Measurements from ENCODE around the gene CNTNAP2.
"Not testable (repeated sequence)": the region's sequence is repeated elsewhere in the genome, so short reads cannot be mapped to it uniquely, and the experiment has no call there.

CNTNAP2 gene

GRCh38 chr7:147707926-147708325 is 1591.3 kb downstream of the CNTNAP2 start:
- no peaks in the 10 kb centered on the region for H3K9me3 ChIP-seq (ENCODE audit: control insufficient read depth, low read length)
- H3K27me3 ChIP-seq (ENCODE audit: control insufficient read depth, insufficient read depth, low read length, poor library complexity, severe bottlenecking), result no peaks in the 10 kb centered on the region
- H3K4me1 ChIP-seq (ENCODE audit: control insufficient read depth, insufficient read depth, low read length), result no peaks in the 10 kb centered on the region
- no peak overlapping the region for H3K4me3 ChIP-seq (ENCODE audit: insufficient read depth, low read depth, low read length)
- H3K36me3 ChIP-seq (ENCODE audit: control insufficient read depth, insufficient read depth, low read length), result no peaks in the 10 kb centered on the region
- no peak overlapping the region for H3K27ac ChIP-seq (ENCODE audit: insufficient read depth, low read depth, low read length, poor library complexity, severe bottlenecking)

- Histone ChIP-seq H3K9me3 (ENCODE audit: control insufficient read depth, low read length) (no peaks in the 10 kb centered on the region), H3K4me1 (ENCODE audit: control insufficient read depth, insufficient read depth, low read length) (no peaks in the 10 kb centered on the region), H3K36me3 (ENCODE audit: control insufficient read depth, insufficient read depth, low read length) (no peaks in the 10 kb centered on the region), H3K4me3 (ENCODE audit: insufficient read depth, low read depth, low read length) (no peak overlapping the region), H3K27ac (ENCODE audit: insufficient read depth, low read depth, low read length, poor library complexity, severe bottlenecking) (no peak overlapping the region), H3K27me3 (ENCODE audit: control insufficient read depth, insufficient read depth, low read length, poor library complexity, severe bottlenecking) (no peaks in the 10 kb centered on the region)
- 93 to 94% methylated on average over 6 of the region's 6 CpGs for WGBS, 2 experiments
These were observed 1592.3 kb downstream of the CNTNAP2 start for GRCh38 chr7:147708871-147709270.

DNA sequence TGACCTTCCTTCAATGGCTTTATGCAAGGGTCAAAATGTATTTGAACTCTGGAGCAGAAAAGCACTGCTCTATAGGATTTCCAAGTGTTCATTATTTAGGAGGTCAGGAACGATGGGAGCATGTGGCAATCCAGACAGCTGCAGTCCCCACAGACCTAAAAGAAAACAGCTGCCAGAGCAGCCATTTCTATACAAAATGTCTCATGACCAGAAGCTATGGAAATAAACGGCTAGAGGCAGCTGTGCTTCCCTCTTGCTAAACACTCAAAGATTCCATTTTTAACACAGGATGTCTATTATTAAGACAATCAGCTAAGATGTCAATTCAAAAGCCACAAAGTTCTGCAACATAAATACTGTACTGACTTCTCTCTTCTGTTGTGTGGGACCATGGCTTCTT is 1594.8 kb downstream of the CNTNAP2 start:
- no peaks in the 10 kb centered on the region for H3K36me3 ChIP-seq (ENCODE audit: control insufficient read depth, insufficient read depth, low read length)
- H3K4me1 ChIP-seq (ENCODE audit: control insufficient read depth, insufficient read depth, low read length), result no peaks in the 10 kb centered on the region
- no peaks in the 10 kb centered on the region for H3K27me3 ChIP-seq (ENCODE audit: control insufficient read depth, insufficient read depth, low read length, poor library complexity, severe bottlenecking)
- no peaks in the 10 kb centered on the region for H3K9me3 ChIP-seq (ENCODE audit: control insufficient read depth, low read length)
- no peak overlapping the region for H3K27ac ChIP-seq (ENCODE audit: insufficient read depth, low read depth, low read length, poor library complexity, severe bottlenecking)
- 88 to 91% methylated on average over 2 of the region's 2 CpGs for WGBS, 2 experiments
- H3K4me3 ChIP-seq (ENCODE audit: insufficient read depth, low read depth, low read length), result no peak overlapping the region

DNA sequence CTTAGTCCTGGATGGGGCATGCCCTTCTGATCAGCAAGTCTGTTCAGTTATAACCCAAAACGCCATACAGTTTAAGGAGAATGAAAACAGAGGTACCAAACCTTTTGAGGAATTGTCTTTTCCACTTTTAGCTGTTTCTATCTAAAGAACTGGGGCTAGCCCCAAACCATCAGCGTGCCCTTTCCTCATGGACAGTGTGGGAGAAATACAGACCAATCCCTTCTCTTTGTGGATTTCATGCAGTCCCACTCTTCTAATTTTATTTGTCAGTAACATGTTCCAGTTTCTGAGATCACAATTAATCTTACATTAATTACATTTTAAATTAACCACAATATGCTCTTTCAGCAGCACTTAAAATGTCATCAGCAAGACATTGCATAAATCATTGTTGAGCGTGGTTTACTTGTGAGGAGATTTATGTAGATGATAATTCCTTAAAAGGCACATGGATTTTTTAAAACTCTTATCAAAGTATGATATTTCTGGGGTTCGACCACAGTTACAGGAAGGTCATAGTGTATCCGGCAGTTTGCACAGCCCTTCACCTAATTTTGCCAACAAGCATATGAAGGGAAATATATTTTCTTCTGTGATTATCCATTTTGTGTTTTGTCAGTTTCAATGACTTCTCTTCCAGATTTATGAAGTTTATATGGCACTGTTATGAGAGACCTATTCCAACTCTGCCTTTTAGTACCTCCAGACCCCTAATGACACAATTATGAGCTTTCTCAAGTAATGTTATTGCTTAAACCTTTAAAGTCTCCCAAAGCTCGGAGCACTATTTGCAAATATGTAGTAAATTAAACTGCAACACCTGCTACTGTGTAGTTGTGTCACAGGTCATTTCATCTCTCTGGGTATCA is 1605.6 kb downstream of the CNTNAP2 start:
- no peaks in the 10 kb centered on the region for H3K4me1 ChIP-seq (ENCODE audit: control insufficient read depth, insufficient read depth, low read length)
- H3K27me3 ChIP-seq (ENCODE audit: control insufficient read depth, insufficient read depth, low read length, poor library complexity, severe bottlenecking), result no peaks in the 10 kb centered on the region
- no peaks in the 10 kb centered on the region for H3K36me3 ChIP-seq (ENCODE audit: control insufficient read depth, insufficient read depth, low read length)
- H3K27ac ChIP-seq (ENCODE audit: insufficient read depth, low read depth, low read length, poor library complexity, severe bottlenecking), result no peak overlapping the region
- H3K4me3 ChIP-seq (ENCODE audit: insufficient read depth, low read depth, low read length), result no peak overlapping the region
- WGBS, 2 experiments, result 90 to 93% methylated on average over 5 to 6 of the region's 6 CpGs
- H3K9me3 ChIP-seq (ENCODE audit: control insufficient read depth, low read length), result no peaks in the 10 kb centered on the region

GRCh38 chr7:147723536-147723935 is 1606.9 kb downstream of the CNTNAP2 start:
- WGBS, 2 experiments, result 82 to 93% methylated on average over 3 of the region's 4 CpGs
- no peaks in the 10 kb centered on the region for H3K36me3 ChIP-seq (ENCODE audit: control insufficient read depth, insufficient read depth, low read length)

GRCh38 chr7:147731311-147731710 is 1614.7 kb downstream of the CNTNAP2 start:
- Histone ChIP-seq H3K27ac (ENCODE audit: insufficient read depth, low read depth, low read length, poor library complexity, severe bottlenecking) (no peak overlapping the region), H3K4me1 (ENCODE audit: control insufficient read depth, insufficient read depth, low read length) (no peaks in the 10 kb centered on the region), H3K9me3 (ENCODE audit: control insufficient read depth, low read length) (no peaks in the 10 kb centered on the region), H3K36me3 (ENCODE audit: control insufficient read depth, insufficient read depth, low read length) (no peaks in the 10 kb centered on the region), H3K27me3 (ENCODE audit: control insufficient read depth, insufficient read depth, low read length, poor library complexity, severe bottlenecking) (no peaks in the 10 kb centered on the region), H3K4me3 (ENCODE audit: insufficient read depth, low read depth, low read length) (no peak overlapping the region)
- WGBS, 2 experiments, result 90 to 100% methylated on average over 1 to 2 of the region's 2 CpGs

More at GRCh38 chr7:147723536-147723935, 1606.9 kb downstream of the CNTNAP2 start:
- Histone ChIP-seq H3K4me1 (ENCODE audit: control insufficient read depth, insufficient read depth, low read length) (no peaks in the 10 kb centered on the region), H3K27me3 (ENCODE audit: control insufficient read depth, insufficient read depth, low read length, poor library complexity, severe bottlenecking) (no peaks in the 10 kb centered on the region), H3K27ac (ENCODE audit: insufficient read depth, low read depth, low read length, poor library complexity, severe bottlenecking) (no peak overlapping the region), H3K4me3 (ENCODE audit: insufficient read depth, low read depth, low read length) (no peak overlapping the region), H3K9me3 (ENCODE audit: control insufficient read depth, low read length) (no peaks in the 10 kb centered on the region)

DNA sequence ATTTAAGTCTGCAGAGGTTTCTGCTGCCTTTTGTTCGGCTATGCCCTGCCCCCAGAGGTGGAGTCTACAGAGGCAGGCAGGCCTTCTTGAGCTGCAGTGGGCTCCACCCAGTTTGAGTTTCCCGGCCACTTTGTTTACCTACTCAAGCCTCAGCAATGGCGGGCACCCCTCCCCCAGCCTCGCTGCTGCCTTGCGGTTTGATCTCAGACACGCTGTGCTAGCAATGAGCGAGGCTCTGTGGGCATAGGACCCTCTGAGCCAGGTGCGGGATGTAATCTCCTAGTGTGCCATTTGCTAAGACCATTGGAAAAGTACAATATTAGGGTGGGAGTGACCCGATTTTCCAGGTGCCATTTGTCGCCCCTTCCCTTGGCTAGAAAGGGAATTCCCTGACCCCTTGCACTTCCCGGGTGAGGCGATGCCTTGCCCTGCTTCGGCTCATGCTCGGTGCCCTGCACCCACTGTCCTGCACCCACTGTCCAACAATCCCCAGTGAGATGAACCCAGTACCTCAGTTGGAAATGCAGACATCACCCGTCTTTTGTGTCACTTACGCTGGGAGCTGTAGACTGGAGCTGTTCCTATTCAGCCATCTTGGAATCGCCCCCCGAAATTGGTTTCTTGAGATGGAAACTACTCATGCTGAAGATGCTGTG is 1621.1 kb downstream of the CNTNAP2 start:
- not testable (repeated sequence) for H3K27me3 ChIP-seq (ENCODE audit: control insufficient read depth, insufficient read depth, low read length, poor library complexity, severe bottlenecking); H3K9me3 ChIP-seq (ENCODE audit: control insufficient read depth, low read length); H3K36me3 ChIP-seq (ENCODE audit: control insufficient read depth, insufficient read depth, low read length); H3K4me3 ChIP-seq (ENCODE audit: insufficient read depth, low read depth, low read length); H3K27ac ChIP-seq (ENCODE audit: insufficient read depth, low read depth, low read length, poor library complexity, severe bottlenecking); H3K4me1 ChIP-seq (ENCODE audit: control insufficient read depth, insufficient read depth, low read length)
- 93% methylated on average over 18 of the region's 18 CpGs for WGBS, 2 experiments

DNA sequence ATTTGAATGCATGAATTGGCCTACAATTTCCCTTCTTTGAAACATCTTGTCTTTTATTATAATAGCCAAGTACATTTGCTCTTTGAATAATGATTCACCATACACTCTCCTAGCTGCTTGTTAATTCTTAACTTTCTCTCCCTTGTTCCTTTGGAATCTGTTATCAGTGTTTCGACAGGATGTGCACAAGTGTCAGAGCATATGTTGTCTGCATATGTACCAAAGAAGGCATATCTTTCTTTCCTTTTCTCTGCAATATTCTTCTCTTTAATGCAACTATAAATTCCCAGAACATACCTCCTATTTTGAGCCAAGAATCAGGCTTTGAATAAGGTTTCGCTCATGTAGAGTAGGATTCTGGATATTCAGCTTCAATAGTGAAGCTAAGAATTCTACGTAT is 1625.7 kb downstream of the CNTNAP2 start:
- no peak overlapping the region for H3K27ac ChIP-seq (ENCODE audit: insufficient read depth, low read depth, low read length, poor library complexity, severe bottlenecking)
- no peaks in the 10 kb centered on the region for H3K4me1 ChIP-seq (ENCODE audit: control insufficient read depth, insufficient read depth, low read length)
- no peaks in the 10 kb centered on the region for H3K9me3 ChIP-seq (ENCODE audit: control insufficient read depth, low read length)
- H3K36me3 ChIP-seq (ENCODE audit: control insufficient read depth, insufficient read depth, low read length), result no peaks in the 10 kb centered on the region
- no peaks in the 10 kb centered on the region for H3K27me3 ChIP-seq (ENCODE audit: control insufficient read depth, insufficient read depth, low read length, poor library complexity, severe bottlenecking)
- WGBS, 2 experiments, result 93 to 100% methylated on average over 2 to 3 of the region's 3 CpGs
- no peak overlapping the region for H3K4me3 ChIP-seq (ENCODE audit: insufficient read depth, low read depth, low read length)

GRCh38 chr7:147756300-147756699 is 1639.7 kb downstream of the CNTNAP2 start:
- Histone ChIP-seq H3K4me3 (ENCODE audit: insufficient read depth, low read depth, low read length) (no peak overlapping the region), H3K27ac (ENCODE audit: insufficient read depth, low read depth, low read length, poor library complexity, severe bottlenecking) (no peak overlapping the region), H3K36me3 (ENCODE audit: control insufficient read depth, insufficient read depth, low read length) (no peaks in the 10 kb centered on the region), H3K27me3 (ENCODE audit: control insufficient read depth, insufficient read depth, low read length, poor library complexity, severe bottlenecking) (no peaks in the 10 kb centered on the region), H3K9me3 (ENCODE audit: control insufficient read depth, low read length) (no peaks in the 10 kb centered on the region), H3K4me1 (ENCODE audit: control insufficient read depth, insufficient read depth, low read length) (no peaks in the 10 kb centered on the region)
- 82 to 91% methylated on average over 1 of the region's 1 CpG for WGBS, 2 experiments

DNA sequence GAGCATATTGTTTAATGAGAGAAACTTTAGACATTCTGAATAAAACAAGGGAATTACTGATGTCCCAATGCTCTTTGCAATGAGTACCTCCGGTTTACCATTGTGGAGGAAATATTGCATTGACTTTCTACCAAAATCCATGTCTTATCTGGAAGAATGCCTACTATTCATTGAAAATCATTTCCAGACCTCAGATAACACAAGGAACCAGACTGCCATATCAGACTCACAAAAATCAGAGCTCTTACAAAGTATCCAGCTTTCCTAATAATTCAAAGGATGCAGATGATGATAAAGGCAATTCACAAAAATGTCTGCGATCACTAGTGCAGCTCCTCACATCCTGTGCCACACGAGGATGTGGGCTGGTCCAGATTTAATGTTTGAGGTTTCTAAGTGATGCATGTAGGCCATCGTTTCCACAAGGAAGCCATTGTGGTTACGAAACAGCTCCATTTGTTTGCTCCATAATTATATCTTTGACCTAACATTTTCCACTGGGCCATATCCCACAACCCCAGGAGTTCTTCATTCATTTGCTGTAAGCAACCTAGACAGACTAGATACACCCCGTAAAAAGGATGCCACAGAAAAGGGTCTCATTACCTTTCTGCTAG is 1642.8 kb downstream of the CNTNAP2 start:
- no peaks in the 10 kb centered on the region for H3K27me3 ChIP-seq (ENCODE audit: control insufficient read depth, insufficient read depth, low read length, poor library complexity, severe bottlenecking)
- H3K4me3 ChIP-seq (ENCODE audit: insufficient read depth, low read depth, low read length), result no peak overlapping the region
- 92 to 96% methylated on average over 6 of the region's 6 CpGs for WGBS, 2 experiments
- no peaks in the 10 kb centered on the region for H3K36me3 ChIP-seq (ENCODE audit: control insufficient read depth, insufficient read depth, low read length)
- no peak overlapping the region for H3K27ac ChIP-seq (ENCODE audit: insufficient read depth, low read depth, low read length, poor library complexity, severe bottlenecking)
- H3K4me1 ChIP-seq (ENCODE audit: control insufficient read depth, insufficient read depth, low read length), result no peaks in the 10 kb centered on the region
- no peaks in the 10 kb centered on the region for H3K9me3 ChIP-seq (ENCODE audit: control insufficient read depth, low read length)

Measured in ectodermal cell (in vitro differentiated cells).